ENCODE data around the gene PRSS22.
A peak's percentile ranks its signal among the peaks of the same experiment; 100 is the strongest.

The PRSS22 gene

DNA sequence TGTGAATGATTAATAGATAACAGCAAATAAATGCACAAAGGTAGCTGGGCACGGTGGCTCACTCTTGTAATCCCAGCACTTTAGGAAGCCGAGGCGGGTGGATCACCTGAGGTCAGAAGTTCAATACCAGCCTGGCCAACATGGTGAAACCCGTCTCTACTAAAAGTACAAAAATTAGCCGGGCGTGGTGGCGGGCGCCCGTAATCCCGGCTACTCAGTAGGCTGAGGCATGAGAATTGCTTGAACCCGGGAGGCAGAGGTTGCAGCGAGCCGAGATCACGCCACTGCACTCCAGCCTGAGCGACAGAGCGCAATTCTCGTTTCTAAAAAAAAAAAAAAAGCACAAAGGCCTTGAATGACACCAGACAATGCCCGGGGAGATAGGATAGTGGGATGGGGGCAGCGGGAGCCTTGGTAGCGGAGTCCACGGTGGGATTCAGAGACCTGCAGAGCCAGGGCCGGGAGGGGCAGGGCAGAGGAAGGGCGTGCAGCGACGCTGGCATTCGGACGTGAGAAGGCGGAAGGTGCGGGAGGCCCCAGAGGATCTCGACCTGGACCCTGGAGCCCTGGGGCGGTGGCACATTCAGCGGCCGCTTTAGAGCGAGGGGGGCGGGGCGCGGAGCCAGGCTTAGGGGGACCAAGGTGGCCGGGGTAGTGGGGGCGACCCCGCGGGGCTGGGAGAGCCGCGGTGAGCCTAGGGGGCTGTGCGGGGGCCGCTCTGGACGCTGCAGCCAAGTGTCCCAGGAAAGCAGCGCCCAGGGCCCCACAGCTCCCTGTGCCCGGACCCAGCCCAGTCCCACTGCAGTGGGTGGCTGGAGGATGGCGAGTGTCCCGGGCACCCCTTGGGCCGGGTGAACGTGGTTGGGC lies 24.0 kb upstream of the PRSS22 start:
- DNase-seq (ENCODE audit: low spot score): no peak

DNA sequence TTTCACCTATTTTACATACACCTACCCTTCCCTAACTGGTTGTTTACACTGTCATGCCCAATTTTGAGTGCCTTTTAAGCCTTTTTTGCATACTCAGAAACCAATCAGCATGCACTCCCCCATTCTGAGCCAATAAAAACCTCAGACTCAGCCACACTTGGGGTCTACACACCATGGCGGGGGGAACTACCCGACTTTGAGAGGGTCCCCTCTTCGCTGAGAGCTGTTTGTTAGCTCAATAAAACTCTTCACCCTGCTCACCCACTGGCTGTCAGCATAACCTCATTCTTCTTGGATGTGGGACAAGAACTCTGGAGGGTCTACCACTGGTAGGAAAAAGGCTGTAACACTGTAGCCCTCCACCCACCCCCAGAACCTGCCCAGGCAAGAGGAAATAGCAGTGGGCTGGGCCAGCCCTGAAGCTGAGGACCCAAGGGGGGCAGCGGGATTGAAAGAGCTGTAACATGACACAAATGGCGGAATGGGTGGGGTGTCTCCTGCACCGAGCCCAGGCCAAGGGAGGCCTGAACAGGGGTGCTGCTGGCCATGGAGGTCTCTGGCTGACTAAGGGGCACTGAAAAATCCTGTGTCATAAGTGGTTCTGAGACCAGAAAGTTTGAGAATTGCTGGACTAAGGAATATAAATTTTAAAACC lies 22.0 kb upstream of the PRSS22 start:
- DNase-seq (ENCODE audit: low spot score): no peak

DNA sequence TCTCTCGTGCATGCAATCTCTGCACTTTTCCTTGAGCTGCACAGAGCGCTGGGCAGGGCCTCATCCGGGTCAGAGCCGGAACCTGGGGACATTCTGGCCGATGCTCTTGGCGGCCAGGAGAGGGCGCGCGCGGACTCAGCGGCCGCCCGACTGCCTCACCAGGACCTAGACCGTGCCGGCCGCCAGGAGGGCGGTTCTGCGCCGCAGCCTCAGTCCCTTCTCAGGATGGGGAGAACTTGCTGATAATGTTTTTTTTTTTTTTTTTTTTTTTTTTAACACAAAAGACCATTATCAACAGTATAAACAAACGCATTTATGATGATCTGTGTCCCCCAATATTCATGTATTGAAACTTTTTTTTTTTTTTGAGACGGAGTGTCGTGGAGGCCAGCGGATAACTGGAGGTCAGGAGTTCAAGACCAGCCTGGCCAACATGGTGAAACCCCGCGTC lies 17.0 kb upstream of the PRSS22 start:
- DNase-seq (ENCODE audit: low spot score): peak; percentile 76

DNA sequence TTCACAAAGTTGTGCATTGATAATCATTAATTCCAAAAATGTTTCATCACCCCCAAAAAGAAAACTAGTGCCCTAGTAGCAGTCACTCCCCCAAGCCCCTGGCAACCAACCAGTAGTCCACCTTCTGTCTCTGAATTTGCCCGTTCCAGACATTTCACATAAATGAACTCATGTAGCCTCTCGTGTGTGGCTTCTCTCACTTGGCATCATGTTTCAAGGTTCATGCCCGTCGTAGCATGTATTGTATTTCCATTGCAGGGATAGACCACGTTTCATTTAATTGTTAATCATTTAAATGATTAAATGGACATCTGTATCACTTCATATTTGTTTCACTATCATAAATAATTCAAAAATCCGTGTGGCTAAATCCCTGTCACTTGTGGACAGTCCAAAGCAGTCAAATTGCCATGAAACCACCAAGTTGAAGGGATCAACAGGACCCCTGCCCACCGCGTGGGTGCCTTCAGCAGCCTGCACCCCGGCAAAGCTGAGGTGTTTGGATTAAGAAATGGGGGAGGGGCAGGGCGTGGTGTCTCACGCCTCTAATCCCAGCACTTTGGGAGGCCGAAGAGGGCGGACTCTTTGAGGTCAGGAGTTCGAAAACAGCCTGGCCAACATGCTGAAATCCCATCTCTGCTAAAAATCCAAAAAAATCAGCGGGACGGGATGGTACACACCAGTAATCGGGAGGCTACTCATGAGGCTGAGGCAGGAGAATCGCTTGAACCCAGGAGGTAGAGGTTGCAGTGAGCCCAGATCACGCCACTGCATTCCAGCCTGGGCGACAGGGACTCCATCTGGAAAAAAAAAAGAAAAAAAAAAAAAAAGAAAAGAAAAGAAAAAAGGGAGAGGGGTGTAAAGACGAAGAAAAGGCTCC lies 16.3 kb upstream of the PRSS22 start:
- DNase-seq (ENCODE audit: low spot score): no peak

DNA sequence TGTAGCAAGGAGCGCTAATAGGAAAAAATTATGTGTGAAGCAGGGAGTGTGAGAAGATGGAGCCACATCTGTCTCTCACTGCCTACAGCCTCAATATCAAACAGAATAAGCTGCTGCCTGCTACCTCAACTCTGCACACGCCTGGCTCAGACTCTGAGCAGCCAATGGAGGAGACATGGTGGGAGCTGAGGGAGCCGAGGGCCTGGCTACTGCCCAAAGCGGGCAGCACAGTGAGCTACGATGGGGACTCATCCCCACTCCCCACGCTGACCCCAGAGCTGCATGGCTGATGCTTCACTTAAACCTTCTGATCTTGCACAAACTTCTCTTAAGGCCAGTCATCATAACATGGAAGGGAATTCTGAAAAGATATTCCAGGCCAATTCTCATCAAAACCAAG lies 14.0 kb upstream of the PRSS22 start:
- DNase-seq (ENCODE audit: low spot score): no peak

DNA sequence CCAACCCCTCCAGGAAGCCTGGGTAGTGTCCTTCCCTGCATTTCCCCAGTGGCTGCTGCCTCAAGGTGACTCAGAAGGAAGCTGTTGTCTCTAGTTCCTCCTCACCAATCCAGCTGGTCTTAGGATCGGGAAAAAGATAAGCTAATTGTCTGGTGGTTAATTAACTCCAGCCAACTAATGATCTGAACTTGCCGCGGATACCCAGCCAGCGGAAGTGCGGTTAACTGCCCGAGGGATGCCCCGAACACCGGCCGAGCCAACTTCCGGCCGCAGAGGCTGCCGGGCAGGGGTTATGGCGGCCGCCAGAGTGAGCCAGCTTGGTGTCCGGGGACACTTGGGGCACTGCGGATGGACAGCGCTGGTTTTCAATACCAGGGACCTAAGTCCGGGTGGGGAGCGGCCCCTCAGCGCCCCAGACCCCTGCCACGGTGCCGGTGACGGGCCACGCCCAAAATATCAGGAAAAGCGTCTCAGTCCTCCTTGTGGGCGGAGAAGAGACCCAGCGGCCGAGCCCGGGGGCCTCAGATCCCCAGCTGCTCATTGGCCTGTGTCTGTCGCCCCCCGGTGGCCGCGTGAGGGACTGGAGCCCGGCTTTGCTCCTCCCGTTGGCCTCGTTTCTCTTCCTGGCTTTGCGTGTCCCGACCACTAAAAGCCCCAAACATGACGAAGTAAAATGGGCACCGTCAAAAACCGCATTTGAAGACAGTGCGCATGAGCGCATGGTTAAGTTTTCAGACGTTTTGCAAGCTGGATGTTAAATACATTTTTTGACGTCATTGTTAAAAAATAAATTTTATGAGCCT lies 10.2 kb upstream of the PRSS22 start:
- peak; percentile 93 for DNase-seq (ENCODE audit: low spot score)

DNA sequence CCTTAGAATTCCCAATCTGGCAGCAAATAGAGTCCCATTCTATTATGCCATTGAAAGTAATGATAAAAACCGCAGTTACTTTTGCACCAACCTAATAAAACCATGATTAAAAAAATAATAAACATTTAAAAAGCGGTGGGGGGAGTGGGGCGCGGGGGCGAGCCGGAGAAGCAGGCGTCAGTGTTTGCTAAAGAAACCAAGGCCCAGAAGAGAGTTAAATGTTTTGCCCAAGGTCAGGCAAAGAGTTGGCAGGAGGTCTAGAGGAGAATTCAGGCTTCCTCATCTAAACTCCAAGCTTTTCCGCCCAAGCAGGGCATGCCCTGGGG lies 9.7 kb upstream of the PRSS22 start:
- DNase-seq (ENCODE audit: low spot score): no peak

DNA sequence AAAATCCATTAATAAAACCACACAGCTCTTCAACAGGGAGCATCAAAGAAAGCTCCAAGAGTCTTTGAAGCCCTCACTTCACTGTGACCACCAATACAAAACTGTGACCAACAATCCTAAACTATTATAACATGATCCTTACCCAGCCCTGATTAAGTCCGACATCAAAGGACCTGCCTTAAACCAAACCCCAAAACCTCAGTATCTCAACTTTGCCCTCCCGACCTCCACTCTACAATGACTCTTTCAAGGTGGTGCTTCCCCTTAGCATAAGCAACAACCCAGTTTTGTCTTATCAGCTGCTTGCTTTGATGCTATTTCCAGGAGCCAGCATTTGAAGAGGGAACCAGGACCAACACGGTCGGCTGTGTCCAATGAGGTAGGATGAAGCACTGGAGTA lies 8.5 kb upstream of the PRSS22 start:
- DNase-seq (ENCODE audit: low spot score): no peak

DNA sequence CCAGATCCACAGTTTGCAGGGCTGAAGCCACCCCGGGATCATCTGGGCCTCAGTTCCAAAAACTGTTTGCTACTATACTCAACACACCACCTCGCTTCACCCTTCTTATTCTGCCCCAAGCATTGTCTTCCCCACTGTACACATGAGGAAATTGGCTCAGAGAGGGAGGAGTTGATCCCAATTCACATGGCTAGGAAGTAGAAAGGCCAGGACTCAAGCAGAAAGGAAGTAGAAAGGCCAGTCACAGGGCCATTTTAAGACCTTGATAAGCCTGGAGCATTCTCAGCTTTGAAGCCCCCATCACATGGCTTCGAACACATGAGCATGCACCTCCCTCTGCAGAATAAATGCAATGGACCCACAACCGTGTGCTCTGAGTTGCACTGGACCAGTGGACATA lies 7.7 kb upstream of the PRSS22 start:
- no peak for DNase-seq (ENCODE audit: low spot score)

DNA sequence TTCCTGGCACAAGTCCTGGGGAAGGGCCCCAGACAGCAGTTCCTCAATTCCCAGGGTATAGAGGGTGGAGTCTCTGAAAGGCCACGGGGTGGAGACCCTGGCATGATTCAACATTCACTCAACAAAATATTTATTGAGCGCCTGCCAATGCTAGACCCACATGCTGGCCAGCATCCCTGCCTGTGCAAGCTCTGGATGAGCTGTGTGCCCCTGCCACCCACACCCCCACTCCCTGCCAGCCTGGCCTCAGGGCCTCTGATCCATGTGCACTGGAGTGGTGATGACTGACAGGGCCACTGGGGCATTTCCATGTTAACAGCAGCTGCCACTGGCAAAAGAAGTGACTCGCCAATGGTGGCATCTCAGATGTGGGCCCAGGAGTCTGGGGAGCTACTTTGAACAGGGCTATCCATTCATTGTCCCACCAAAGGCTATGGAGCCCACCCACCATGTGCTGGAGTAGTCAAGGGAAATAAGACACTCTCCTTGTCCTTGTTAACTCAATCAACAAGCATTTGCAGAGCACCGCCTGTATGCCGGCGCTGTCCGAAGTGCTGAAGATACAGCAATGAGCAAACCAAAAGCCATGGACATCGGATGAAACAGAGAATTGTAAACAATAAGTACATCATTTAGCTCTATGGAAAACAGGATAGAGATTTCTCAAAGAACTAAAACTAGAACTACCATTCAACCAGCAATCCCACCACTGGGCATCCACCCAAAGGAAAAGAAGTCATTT lies 3.0 kb upstream of the PRSS22 start:
- no peak for DNase-seq (ENCODE audit: low spot score)

DNA sequence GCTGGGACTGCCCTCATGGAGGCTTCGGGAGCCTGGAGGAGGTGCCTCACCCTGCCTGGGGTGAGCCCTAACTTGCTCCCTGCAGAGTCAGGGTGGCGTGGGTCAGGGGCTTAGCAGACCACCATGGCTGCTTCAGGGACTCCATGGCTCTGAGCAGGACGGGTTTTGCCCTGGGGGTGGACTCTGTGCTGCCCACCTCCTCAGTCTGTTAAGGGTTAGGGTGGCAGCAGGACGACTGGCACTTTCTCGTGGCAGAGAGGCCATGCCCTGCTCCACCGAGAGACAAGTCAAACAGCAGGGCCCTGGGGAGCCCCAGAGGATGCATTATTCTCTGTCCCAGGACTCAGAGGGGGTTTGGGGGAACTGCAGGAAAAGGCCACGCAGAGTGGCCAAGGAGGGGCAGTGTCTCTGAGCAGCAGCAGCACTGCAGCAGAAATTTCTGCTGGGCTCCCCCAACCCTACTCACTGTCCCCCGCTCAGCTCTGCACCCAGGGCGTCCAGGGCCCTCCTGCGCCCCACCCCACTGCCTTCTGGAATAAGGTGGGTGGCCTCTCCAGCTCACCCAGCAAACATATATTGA lies 1.8 kb upstream of the PRSS22 start:
- DNase-seq (ENCODE audit: low spot score): no peak

DNA sequence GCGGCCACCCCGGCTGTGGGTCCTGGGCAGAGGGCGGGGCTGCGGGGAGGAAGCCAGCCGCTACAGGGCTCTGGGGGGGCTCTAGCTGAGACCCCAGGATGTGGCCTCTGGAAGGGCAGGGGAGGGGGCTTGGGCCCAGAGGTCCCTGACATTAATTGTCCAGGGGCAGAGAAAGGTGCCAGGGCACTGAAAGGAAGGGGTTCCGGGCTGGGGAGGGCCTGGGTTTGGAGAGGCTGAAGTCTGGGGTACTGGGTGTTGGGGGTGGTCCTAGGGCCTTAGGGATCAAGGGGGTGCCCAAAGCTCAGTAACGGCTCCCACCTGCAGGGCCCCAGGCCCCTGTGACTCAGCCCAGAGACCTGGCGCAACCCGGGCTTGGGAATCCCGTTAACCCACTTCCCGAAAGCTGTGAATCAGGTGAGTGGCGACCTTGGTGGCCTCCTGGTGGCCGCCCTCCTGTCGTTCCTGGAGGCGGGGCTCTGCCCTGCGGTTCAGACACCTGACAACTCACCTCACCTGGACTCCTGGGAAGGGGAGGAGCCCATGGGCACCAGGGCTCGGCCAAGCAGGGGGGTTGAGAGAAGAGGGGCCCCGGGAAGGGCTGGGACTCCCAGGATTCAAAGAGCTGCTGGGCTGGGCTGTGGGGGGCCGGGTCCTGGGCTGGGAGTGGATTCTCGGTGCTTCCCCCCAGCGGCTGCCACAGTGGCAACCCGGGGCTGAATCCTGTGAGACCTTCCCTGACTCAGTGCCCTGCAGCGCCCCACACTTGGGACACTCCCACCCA lies 465 bp upstream of the PRSS22 start:
- no peak for DNase-seq (ENCODE audit: low spot score)

DNA sequence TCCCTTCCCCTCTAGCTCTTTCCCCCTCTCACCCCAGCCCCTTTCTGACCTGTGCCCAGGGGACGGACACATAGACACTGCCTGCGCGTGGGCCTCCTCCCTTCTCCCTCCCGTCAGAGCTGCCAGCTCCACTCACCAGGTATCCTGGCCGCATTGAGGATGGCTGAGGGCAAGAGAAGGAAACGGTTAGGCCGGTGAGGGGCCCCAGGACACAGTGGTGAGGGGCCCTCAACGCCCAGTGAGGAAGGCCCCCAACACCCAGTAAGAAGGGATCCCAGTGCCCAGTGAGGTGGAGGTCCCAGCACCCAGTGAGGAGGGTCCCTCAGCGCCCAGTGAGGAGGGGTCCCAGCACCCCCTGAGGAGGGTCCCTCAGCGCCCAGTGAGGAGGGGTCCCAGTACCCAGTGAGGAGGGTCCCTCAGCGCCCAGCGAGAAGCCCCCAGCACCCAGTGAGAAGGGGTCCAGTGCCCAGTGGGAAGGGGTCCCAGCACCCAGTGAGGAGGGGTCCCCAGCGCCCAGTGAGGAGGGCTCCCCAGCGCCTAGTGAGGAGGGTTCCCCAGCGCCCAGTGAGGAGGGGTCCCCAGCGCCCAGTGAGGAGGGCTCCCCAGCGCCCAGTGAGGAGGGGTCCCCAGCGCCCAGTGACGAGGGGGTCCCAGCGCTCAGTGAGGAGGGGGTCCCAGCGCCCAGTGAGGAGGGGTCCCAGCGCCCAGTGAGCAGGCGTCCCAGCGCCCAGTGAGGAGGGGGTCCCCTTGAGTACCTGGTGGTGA lies 1.1 kb downstream of the PRSS22 start:
- DNase-seq (ENCODE audit: low spot score): no peak

DNA sequence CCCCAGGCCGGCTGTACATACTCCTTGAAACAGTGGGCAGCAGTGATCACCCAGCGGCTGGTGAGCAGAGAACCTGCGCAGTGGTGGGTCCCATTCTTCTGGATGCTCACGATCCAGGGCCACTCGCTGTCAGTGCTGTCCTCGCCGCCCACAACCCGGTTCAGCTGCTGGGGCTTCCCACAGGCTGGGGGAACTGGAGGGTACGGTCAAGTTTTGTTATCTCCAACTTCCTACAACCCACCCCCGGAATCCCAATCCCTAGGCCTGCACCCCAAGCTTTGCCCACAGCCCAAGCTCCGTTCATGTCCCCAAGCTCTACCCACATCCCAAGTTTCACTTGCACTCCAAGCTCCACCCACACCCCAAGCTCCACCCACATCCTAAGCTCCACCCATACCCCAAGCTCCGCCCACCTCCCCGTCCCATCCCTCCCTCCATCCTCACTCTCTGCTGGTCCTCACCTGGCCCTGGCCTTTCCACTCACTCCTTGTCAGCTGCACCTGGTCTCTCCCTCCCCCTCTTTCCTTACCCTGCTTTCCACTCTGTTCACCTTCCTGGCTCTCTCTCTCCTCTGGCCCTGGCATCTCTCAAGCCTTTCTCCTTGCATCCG lies 1.8 kb downstream of the PRSS22 start:
- no peak for DNase-seq (ENCODE audit: low spot score)

DNA sequence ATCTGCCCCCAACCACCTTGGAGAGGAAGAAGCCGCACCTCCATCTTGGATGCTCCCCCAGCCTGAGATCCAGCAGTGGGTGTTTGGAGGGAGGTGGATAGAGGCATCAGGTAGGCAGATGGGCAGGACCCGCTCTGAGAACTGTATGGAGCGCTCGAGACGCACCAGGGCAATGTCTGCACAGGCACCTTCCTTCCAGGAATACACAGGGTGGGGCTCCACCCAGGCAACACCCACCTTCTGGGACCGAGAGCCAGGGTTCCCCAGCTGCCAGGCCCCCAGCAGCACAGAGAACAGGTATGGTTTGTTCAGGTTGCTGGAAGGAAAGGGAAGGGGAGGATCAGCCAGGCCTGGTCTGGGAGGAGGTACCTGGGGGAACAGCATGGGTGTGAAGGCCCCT lies 2.4 kb downstream of the PRSS22 start:
- no peak for DNase-seq (ENCODE audit: low spot score)

DNA sequence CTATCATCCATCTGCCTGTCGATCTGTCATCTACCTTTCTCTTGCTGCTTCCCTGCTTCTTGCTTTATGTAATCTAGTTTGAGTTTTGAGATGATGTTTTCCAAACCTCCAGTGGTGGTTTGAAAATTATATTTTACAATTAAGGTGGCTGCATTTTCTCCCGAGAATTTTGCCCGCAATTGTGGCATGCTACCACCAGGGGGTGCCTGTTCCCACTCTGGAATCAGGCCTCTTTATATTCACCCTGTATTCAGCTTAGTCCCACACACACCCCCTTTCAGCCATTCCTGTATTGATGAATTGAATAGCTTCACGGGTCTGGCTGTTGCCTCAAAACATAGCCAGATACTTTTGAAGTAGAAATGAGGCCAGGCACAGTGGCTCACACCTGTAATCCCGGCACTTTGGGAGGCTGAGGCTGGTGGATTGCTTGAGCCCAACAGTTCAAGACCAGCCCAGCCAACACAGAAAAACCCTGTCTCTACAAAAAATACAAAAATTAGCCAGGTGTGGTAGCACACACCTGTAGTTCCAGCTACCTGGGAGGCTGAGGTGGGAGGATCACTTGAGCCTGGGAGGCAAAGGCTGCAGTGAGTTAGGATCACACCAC lies 3.2 kb downstream of the PRSS22 start:
- DNase-seq (ENCODE audit: low spot score): no peak

DNA sequence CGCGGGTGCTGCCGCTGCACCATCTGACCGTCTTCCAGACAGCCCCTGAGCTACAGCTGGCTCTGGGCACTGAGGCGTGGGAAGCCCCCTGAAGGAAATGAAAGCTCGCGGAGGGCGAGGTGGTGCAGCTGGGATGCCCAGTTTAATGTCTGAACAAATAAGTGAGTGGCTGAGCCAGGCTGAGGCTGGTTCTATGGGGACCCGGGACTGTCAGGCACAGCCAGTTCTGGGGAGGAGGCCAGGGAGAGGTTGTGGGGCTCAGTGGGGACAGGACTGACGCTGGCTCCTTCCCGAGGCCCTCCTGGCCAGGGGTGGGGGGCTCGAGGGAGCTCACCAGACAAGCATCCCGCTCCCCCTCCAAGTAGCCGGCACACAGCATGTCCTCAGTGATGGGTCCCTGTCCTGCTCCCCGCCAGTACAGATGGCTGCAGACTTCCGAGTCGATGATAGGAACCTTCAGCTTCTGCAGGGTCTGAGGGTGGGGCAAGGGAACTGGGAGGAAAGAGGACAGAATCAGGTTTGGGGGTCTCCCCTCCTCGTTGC lies 4.4 kb downstream of the PRSS22 start:
- no peak for DNase-seq (ENCODE audit: low spot score)

All from kidney capillary endothelial cell (primary cell).